ENCODE data around the gene SLC52A3. TPM values are rescaled to one million over a fixed set of nuclear protein-coding genes. Genes with fewer than 3 reads are reported as not detected.

Gene SLC52A3
- polyA plus RNA-seq, 1 experiment, result not detected

GRCh38 chr20:710780-711450 is 57.4 kb downstream of the SLC52A3 start:
- CTCF ChIA-PET, result no interaction called here
- TF ChIP-seq, protein P1, sequence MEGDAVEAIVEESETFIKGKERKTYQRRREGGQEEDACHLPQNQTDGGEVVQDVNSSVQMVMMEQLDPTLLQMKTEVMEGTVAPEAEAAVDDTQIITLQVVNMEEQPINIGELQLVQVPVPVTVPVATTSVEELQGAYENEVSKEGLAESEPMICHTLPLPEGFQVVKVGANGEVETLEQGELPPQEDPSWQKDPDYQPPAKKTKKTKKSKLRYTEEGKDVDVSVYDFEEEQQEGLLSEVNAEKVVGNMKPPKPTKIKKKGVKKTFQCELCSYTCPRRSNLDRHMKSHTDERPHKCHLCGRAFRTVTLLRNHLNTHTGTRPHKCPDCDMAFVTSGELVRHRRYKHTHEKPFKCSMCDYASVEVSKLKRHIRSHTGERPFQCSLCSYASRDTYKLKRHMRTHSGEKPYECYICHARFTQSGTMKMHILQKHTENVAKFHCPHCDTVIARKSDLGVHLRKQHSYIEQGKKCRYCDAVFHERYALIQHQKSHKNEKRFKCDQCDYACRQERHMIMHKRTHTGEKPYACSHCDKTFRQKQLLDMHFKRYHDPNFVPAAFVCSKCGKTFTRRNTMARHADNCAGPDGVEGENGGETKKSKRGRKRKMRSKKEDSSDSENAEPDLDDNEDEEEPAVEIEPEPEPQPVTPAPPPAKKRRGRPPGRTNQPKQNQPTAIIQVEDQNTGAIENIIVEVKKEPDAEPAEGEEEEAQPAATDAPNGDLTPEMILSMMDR (IDR thresholded peaks at IDR 0.05; ENCODE audit: insufficient read depth, low read depth, low read length), result no peak

More at GRCh38 chr20:710780-711450, 57.4 kb downstream of the SLC52A3 start:
- POLR2A ChIA-PET, result no interaction called here
- DNase-seq (ENCODE audit: low read depth), result no peak
- Histone ChIP-seq H3K4me3 (ENCODE audit: low read depth, low read length) (no peak overlapping the region), H3K27me3 (ENCODE audit: control insufficient read depth, insufficient read depth, low read length) (peaks cover 13% of the 10 kb centered on the region), H3K36me3 (ENCODE audit: control insufficient read depth, insufficient read depth, low read length) (no peaks in the 10 kb centered on the region)

Other genes with a start within 250 kb of the SLC52A3 start
- 71.5 and 95.3 TPM in 2 replicates for gene CSNK2A1, start 224.7 kb downstream of the SLC52A3 start, polyA plus RNA-seq (2011; rRNA removed)
- gene TCF15, start 158.2 kb downstream of the SLC52A3 start, polyA plus RNA-seq (2011; rRNA removed), result not detected in 2 replicates
- 50.9 and 54.8 TPM in 2 replicates for gene SRXN1, start 115.3 kb downstream of the SLC52A3 start, polyA plus RNA-seq (2011; rRNA removed)
- not detected in 2 replicates for gene SCRT2, start 92.7 kb downstream of the SLC52A3 start, polyA plus RNA-seq (2011; rRNA removed)
- 2.9 and 4.2 TPM in 2 replicates for gene FAM110A, start 65.2 kb upstream of the SLC52A3 start, polyA plus RNA-seq (2011; rRNA removed)
- not detected in 2 replicates for gene ANGPT4, start 147.8 kb upstream of the SLC52A3 start, polyA plus RNA-seq (2011; rRNA removed)
- 0.32 and 0.52 TPM in 2 replicates for gene RSPO4, start 233.8 kb upstream of the SLC52A3 start, polyA plus RNA-seq (2011; rRNA removed)